GM23338 (cell line): ENCODE results near the gene GNAO1.

Experiments
- EZH2 ChIP-seq: fragments of 200-600 bp; sonication (generic); IDR thresholded peaks from one replicate; pipeline ENCODE4 v1.8.0; 2017; ENCODE audit warnings: antibody characterized with exemption, mild to moderate bottlenecking, low read depth; ENCODE audit not compliant: unreplicated experiment
- EZH2phosphoT487 ChIP-seq: fragments of 200-600 bp; sonication (generic); IDR thresholded peaks from one replicate; pipeline ENCODE4 v1.8.1; 2018; ENCODE audit warnings: antibody characterized with exemption; ENCODE audit not compliant: unreplicated experiment
- NANOG ChIP-seq: IDR thresholded peaks from 2 replicates; pipeline ENCODE4 v1.6.1; 2016; ENCODE audit warnings: antibody characterized with exemption, borderline replicate concordance
- POLR2AphosphoS5 ChIP-seq: IDR thresholded peaks from 2 replicates; pipeline ENCODE4 v1.6.1; 2016; ENCODE audit warnings: antibody characterized with exemption, low read depth
- TF ChIP-seq, protein P1 (sequence below), 2 experiments: fragments of 200-600 bp in 1 of 2; sonication (generic) in 1 of 2; conservative IDR thresholded peaks; 2 replicates each; pipeline versions ENCODE4 v1.5.1 to v1.6.1; 2016 to 2017; ENCODE audit warnings: antibody characterized with exemption in 2 of 2, low read depth in 2 of 2, mild to moderate bottlenecking in 2 of 2, moderate library complexity in 1 of 2
- TF ChIP-seq, protein P2 (sequence below): IDR thresholded peaks from one replicate; pipeline ENCODE4 v1.6.1; 2018; ENCODE audit warnings: antibody characterized with exemption; ENCODE audit not compliant: unreplicated experiment

DNA sequence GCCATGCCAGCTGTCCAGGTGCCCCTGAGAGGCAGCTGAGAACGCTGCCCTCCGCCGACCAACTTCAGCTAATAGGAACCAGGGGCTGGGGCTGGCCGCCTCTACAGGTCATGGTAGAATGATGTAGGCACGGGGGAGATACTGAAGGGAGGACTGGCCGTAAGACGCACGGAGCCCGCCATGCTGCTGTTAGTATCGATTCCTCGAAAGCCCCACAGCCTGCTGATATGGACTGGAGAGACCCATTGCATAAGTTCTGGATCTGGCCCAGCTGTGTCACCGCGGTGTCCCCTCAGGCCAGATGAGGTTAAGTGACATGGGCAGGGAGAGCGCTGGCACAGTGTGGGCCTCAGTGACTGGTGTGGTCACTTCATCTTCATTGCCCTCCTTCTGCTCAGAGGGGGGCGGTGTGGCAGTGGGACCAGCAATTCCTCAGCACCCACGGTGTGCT, 158.4 kb downstream of the GNAO1 start:
- TF ChIP-seq, protein P1, sequence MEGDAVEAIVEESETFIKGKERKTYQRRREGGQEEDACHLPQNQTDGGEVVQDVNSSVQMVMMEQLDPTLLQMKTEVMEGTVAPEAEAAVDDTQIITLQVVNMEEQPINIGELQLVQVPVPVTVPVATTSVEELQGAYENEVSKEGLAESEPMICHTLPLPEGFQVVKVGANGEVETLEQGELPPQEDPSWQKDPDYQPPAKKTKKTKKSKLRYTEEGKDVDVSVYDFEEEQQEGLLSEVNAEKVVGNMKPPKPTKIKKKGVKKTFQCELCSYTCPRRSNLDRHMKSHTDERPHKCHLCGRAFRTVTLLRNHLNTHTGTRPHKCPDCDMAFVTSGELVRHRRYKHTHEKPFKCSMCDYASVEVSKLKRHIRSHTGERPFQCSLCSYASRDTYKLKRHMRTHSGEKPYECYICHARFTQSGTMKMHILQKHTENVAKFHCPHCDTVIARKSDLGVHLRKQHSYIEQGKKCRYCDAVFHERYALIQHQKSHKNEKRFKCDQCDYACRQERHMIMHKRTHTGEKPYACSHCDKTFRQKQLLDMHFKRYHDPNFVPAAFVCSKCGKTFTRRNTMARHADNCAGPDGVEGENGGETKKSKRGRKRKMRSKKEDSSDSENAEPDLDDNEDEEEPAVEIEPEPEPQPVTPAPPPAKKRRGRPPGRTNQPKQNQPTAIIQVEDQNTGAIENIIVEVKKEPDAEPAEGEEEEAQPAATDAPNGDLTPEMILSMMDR (conservative IDR thresholded peaks at IDR 0.05; ENCODE audit: low read depth in 2 of 2) = no peak
- TF ChIP-seq POLR2AphosphoS5 (no peak), EZH2phosphoT487 (no peak), NANOG (no peak), EZH2 (no peak)
- TF ChIP-seq, protein P2, sequence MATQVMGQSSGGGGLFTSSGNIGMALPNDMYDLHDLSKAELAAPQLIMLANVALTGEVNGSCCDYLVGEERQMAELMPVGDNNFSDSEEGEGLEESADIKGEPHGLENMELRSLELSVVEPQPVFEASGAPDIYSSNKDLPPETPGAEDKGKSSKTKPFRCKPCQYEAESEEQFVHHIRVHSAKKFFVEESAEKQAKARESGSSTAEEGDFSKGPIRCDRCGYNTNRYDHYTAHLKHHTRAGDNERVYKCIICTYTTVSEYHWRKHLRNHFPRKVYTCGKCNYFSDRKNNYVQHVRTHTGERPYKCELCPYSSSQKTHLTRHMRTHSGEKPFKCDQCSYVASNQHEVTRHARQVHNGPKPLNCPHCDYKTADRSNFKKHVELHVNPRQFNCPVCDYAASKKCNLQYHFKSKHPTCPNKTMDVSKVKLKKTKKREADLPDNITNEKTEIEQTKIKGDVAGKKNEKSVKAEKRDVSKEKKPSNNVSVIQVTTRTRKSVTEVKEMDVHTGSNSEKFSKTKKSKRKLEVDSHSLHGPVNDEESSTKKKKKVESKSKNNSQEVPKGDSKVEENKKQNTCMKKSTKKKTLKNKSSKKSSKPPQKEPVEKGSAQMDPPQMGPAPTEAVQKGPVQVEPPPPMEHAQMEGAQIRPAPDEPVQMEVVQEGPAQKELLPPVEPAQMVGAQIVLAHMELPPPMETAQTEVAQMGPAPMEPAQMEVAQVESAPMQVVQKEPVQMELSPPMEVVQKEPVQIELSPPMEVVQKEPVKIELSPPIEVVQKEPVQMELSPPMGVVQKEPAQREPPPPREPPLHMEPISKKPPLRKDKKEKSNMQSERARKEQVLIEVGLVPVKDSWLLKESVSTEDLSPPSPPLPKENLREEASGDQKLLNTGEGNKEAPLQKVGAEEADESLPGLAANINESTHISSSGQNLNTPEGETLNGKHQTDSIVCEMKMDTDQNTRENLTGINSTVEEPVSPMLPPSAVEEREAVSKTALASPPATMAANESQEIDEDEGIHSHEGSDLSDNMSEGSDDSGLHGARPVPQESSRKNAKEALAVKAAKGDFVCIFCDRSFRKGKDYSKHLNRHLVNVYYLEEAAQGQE = no peak
